Upper lobe of right lung (tissue), 1 donor: Measurements from ENCODE around the gene PRKAR1B. TPM values are rescaled to one million over a fixed set of nuclear protein-coding genes. Genes with fewer than 3 reads are reported as not detected.

ENCODE experiments used
- ATAC-seq: fragments of 200-7000 bp; cut with Tn5 transposase; one replicate; pipeline ENCODE4 v1.9.1; 2020; ENCODE audit warnings: mild to moderate bottlenecking, moderate library complexity
- DNase-seq: peaks from one replicate; pipeline ENCODE4 v3.0.0-alpha.2; 2020
- H3K27ac ChIP-seq: fragments of 200-600 bp; one replicate; pipeline ENCODE4 v1.8.0; 2022
- H3K27me3 ChIP-seq: fragments of 200-600 bp; one replicate; pipeline ENCODE4 v1.8.0; 2022; ENCODE audit warnings: mild to moderate bottlenecking
- H3K36me3 ChIP-seq: fragments of 200-600 bp; one replicate; pipeline ENCODE4 v1.8.0; 2022
- H3K4me1 ChIP-seq: fragments of 200-600 bp; one replicate; pipeline ENCODE4 v1.8.0; 2022
- H3K4me3 ChIP-seq: fragments of 200-600 bp; one replicate; pipeline ENCODE4 v1.8.0; 2022; ENCODE audit warnings: mild to moderate bottlenecking
- H3K9me3 ChIP-seq: fragments of 200-600 bp; one replicate; pipeline ENCODE4 v1.8.0; 2022
- intact Hi-C: fragments of 100-400 bp; cut with DNase I; formaldehyde crosslinking; loops from one replicate; pipeline ENCODE4 v1.11.0; 2022
- total RNA-seq: library from RNA; stranded (reverse); fragmentation: NEBNext Ultra II Directional; extraction: Animal tissue kit (Norgen Biotek cat#: 25700); gene quantifications from one replicate; pipeline ENCODE4 v1.2.1, GENCODE V29; 2021
- TF ChIP-seq, protein P1 (sequence below): fragments of 200-600 bp; IDR thresholded peaks from one replicate; pipeline ENCODE4 v1.8.0; 2022; ENCODE audit warnings: antibody characterized with exemption
- donor health status: DM: no; HTN: yes; CAD: no; lungs with severe emphysema.

PRKAR1B gene
- total RNA-seq, 1 donor from 2014 or later, result 25.7 TPM

- DNase-seq, result no peak
- TF ChIP-seq, protein P1, sequence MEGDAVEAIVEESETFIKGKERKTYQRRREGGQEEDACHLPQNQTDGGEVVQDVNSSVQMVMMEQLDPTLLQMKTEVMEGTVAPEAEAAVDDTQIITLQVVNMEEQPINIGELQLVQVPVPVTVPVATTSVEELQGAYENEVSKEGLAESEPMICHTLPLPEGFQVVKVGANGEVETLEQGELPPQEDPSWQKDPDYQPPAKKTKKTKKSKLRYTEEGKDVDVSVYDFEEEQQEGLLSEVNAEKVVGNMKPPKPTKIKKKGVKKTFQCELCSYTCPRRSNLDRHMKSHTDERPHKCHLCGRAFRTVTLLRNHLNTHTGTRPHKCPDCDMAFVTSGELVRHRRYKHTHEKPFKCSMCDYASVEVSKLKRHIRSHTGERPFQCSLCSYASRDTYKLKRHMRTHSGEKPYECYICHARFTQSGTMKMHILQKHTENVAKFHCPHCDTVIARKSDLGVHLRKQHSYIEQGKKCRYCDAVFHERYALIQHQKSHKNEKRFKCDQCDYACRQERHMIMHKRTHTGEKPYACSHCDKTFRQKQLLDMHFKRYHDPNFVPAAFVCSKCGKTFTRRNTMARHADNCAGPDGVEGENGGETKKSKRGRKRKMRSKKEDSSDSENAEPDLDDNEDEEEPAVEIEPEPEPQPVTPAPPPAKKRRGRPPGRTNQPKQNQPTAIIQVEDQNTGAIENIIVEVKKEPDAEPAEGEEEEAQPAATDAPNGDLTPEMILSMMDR, result no peak
- intact Hi-C loops, result no loop called here
- Histone ChIP-seq H3K9me3 (no peaks in the 10 kb centered on the region), H3K36me3 (no peaks in the 10 kb centered on the region), H3K4me1 (no peaks in the 10 kb centered on the region), H3K4me3 (no peak overlapping the region), H3K27me3 (no peaks in the 10 kb centered on the region), H3K27ac (no peak overlapping the region)
- no peak for ATAC-seq
These were observed 198.6 kb downstream of the PRKAR1B start for GRCh38 chr7:528451-528850.

- TF ChIP-seq, protein P1, result no peak
- H3K9me3 ChIP-seq, result no peaks in the 10 kb centered on the region
- intact Hi-C loops, result no loop called here
- ATAC-seq, result no peak
- peaks cover 3% of the 10 kb centered on the region for H3K4me1 ChIP-seq
- peaks cover 7% of the 10 kb centered on the region for H3K27me3 ChIP-seq
- no peak for DNase-seq
- H3K36me3 ChIP-seq, result no peaks in the 10 kb centered on the region
- H3K4me3 ChIP-seq, result no peak overlapping the region
- no peak overlapping the region for H3K27ac ChIP-seq
These were observed 199.4 kb downstream of the PRKAR1B start for GRCh38 chr7:527723-528122.

- Histone ChIP-seq H3K27ac (no peak overlapping the region), H3K27me3 (peaks cover 19% of the 10 kb centered on the region), H3K4me3 (no peak overlapping the region), H3K4me1 (peaks cover 15% of the 10 kb centered on the region), H3K36me3 (no peaks in the 10 kb centered on the region), H3K9me3 (no peaks in the 10 kb centered on the region)
- TF ChIP-seq, protein P1, result no peak
- ATAC-seq, result no peak
- DNase-seq, result no peak
- intact Hi-C loops, result no loop called here
These were observed 200.5 kb downstream of the PRKAR1B start for GRCh38 chr7:526460-527034.

GRCh38 chr7:525740-526139 is 201.3 kb downstream of the PRKAR1B start:
- no peak overlapping the region for H3K4me3 ChIP-seq
- H3K36me3 ChIP-seq, result no peaks in the 10 kb centered on the region
- peaks cover 27% of the 10 kb centered on the region for H3K27me3 ChIP-seq
- H3K27ac ChIP-seq, result no peak overlapping the region
- H3K4me1 ChIP-seq, result peaks cover 23% of the 10 kb centered on the region
- intact Hi-C loops, result no loop called here
- DNase-seq (no peak), ATAC-seq (no peak)
- no peaks in the 10 kb centered on the region for H3K9me3 ChIP-seq
- TF ChIP-seq, protein P1, result no peak

GRCh38 chr7:524800-525199 is 202.3 kb downstream of the PRKAR1B start:
- no peak overlapping the region for H3K27ac ChIP-seq
- TF ChIP-seq, protein P1, result no peak
- ATAC-seq (no peak), DNase-seq (no peak)
- H3K4me3 ChIP-seq, result no peak overlapping the region
- no peaks in the 10 kb centered on the region for H3K36me3 ChIP-seq
- peaks cover 29% of the 10 kb centered on the region for H3K4me1 ChIP-seq
- intact Hi-C loops, result no loop called here
- H3K9me3 ChIP-seq, result no peaks in the 10 kb centered on the region
- peaks cover 32% of the 10 kb centered on the region for H3K27me3 ChIP-seq
